GM18502 (cell line): ENCODE results near the gene TPCN2.
"Not testable (repeated sequence)": the region's sequence is repeated elsewhere in the genome, so short reads cannot be mapped to it uniquely, and the experiment has no call there.

Source experiments
- ATAC-seq: cut with Tn5 transposase; IDR thresholded peaks from one replicate; pipeline ENCODE4 v1.9.1; 2021; ENCODE audit warnings: mild to moderate bottlenecking; ENCODE audit not compliant: unreplicated experiment, poor library complexity

TPCN2 gene

GRCh38 chr11:69071956-69072355 is 23.2 kb downstream of the TPCN2 start:
- no peak for ATAC-seq

DNA sequence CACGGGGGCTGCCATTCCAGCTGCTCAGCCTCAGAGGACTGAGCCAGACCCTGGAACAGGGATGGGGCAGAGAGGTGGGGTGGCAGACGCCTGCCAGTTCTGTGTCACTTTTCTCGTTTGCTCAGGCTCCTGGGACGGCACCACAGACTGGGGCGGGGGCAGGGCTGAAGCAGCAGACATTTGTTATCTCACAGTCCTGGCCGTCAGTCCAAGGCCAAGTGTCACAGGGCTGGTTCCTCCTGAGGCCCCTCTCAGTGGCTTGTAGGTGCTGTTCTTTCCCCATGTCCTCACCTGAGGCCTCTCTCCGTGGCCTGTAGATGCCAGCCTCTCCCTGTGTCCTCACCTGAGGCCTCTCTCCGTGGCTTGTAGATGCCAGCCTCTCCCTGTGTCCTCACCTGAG is 24.7 kb downstream of the TPCN2 start:
- no peak for ATAC-seq

DNA sequence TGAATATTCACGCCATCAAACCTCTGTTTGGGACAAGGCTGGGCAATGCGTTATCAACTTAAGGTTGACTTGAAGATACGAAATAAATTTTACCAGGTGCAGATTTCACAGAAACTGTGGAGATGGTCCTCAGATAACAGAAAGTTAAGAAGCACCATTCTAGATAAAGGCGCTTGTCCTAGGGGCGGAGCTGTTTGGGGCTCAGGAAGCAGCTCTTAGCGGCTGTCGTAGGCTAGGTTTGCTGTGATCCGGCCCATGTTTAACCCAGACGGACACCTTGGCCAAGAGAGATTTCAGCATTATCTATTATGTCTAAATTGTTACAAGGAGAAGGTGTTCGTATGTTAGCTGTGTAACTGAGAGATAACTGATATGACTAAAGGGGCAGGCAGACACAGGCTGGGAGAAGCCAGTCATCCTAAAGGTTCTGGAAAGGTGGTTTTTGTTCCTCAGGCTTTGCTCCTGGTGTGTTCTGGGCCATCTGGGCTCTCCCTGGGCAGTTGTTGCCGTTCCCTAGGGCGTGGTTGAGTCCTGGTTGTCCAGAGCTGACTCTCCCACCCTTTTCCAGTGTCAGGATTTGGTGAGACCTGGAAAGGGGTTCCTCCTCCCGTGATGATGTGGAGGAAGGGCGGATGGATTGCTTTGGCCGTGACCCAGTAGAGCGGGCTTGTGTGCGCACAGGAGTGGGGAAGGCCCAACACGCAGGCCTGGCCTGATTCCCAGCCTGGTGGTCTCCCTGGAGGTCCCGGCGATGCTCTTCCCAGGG is 25.8 kb downstream of the TPCN2 start:
- ATAC-seq: no peak

DNA sequence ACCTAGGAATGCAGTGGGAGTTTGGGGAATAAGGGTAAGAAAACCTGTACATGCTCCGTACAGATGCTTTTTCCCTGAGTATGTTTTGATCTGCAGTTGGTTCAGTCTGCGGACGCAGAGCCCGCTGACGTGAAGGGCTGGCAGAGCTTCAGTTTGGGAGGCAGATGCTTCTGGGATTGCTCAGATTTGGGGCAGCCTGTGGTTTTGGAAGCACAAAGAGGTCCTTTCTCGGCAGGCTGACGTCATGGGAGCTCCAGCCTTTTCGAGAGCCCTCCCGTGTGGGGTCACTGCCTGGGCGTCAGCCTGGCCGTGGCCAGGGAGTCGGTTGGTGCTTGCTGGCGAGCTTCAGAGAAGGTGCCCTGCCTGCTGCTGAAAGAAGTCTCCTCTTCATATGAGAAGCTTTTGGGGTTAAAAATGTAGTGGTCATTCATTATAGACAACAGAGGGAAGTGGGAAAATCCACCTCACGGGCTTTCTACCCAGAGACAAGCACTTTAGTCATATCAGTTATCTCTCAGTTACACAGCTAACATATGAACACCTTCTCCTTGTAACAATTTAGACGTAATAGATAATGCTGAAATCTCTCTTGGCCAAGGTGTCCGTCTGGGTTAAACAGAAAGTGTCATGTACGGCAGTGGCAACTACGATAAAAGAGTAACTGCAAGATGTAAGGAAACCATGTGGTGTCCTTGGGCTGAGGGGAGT is 26.8 kb downstream of the TPCN2 start:
- ATAC-seq: no peak

DNA sequence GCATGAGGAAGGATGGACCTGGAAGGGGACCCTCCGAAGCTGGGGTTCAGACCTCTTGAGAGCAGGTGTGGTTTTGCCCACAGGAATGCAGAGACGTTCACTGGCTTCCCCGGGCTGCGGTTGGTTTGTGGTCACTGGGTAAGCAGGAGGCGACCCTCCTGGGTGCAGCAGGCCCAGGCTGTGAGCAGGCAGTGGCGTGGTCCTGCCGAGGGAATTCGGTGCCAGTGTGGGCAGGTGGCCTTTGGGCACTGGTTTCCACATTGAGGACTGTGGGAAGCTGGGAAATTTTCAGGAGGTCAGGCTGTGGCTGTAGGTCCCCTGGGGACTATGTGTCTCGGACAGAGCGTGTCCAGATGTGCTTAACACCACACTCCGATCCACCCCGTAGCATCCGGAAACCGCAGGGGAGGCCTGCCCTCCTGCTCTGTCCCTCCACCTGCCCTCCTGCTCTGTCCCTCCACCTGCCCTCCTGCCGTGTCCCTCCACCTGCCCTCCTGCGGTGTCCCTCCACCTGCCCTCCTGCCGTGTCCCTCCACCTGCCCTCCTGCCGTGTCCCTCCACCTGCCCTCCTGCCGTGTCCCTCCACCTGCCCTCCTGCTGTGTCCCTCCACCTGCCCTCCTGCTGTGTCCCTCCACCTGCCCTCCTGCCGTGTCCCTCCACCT is 27.5 kb downstream of the TPCN2 start:
- ATAC-seq: no peak

DNA sequence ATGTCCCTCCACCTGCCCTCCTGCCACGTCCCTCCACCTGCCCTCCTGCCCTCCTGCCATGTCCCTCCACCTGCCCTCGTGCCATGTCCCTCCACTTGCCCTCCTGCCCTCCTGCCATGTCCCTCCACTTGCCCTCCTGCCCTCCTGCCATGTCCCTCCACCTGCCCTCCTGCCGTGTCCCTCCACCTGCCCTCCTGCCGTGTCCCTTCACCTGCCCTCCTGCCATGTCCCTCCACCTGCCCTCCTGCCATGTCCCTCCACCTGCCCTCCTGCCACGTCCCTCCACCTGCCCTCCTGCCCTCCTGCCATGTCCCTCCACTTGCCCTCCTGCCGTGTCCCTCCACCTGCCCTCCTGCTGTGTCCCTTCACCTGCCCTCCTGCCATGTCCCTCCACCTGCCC is 28.2 kb downstream of the TPCN2 start:
- ATAC-seq: not testable (repeated sequence)

DNA sequence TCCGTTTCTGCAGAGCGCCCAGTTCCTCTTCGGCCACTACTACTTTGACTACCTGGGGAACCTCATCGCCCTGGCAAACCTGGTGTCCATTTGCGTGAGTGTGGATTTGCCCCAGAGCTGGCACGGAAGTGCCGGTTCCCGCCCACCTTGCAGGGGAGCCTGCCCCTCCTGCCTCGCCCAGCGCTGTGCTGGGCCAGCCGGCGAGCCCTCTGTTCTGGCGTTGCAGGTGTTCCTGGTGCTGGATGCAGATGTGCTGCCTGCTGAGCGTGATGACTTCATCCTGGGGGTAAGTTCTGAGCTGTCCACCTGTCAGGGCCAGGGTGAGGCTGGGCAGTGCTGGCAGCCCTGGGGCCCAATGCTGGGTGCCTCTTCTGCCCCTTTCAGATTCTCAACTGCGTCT is 29.8 kb downstream of the TPCN2 start:
- no peak for ATAC-seq

DNA sequence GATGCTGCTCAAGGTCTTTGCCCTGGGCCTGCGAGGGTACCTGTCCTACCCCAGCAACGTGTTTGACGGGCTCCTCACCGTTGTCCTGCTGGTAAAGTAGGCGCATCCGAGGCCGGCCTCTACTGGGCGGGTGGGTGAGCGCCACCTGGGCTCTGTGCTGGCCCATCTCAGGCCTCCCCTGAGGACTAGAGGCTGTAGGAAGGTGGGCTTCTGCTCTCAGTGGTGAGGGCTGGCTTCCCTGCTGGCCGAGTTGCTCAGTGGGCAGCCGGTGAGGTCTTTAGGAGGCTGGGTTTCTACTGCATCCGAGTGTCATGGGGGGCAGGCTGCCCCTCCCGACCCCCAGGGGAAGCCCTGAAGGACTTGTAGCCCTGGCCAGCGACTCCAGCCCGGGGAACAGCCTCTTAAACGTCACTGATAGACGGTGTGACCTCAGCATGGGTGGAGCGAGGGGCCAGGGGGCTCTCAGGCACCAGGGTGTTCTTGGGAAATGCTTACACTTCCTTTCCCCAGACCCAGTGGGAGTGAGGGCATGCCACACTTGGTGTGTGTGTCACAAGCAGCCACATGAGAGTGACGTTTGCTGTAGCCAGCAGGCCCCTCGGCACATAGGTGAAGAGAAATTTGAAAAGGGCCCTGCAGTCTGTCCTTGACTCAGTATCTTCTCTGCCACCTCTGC is 30.3 kb downstream of the TPCN2 start:
- no peak for ATAC-seq

GRCh38 chr11:69079661-69080256 is 31.0 kb downstream of the TPCN2 start:
- no peak for ATAC-seq

- no peak for ATAC-seq
Measured at GRCh38 chr11:69080257-69080995, 31.7 kb downstream of the TPCN2 start.

DNA sequence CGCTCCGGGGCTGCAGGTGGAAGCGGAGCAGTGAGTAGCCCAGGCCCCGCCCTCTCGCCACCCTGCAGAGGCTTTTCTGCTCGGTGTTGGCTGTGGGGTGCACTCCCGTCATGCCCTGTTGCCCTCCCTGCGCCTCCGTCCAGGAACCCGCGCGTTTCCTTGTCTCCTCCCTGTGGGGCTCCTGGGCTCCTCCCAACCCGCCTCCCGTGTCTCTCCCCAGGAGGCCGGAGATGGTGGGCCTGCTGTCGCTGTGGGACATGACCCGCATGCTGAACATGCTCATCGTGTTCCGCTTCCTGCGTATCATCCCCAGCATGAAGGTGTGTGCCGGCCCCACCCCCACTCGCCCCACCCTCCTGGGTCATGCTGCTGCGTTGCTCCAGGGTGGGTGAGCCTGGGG is 32.4 kb downstream of the TPCN2 start:
- ATAC-seq: no peak

GRCh38 chr11:69083531-69084247 is 35.0 kb downstream of the TPCN2 start:
- ATAC-seq: no peak

- no peak for ATAC-seq
Measured at GRCh38 chr11:69084371-69084770, 35.6 kb downstream of the TPCN2 start.

DNA sequence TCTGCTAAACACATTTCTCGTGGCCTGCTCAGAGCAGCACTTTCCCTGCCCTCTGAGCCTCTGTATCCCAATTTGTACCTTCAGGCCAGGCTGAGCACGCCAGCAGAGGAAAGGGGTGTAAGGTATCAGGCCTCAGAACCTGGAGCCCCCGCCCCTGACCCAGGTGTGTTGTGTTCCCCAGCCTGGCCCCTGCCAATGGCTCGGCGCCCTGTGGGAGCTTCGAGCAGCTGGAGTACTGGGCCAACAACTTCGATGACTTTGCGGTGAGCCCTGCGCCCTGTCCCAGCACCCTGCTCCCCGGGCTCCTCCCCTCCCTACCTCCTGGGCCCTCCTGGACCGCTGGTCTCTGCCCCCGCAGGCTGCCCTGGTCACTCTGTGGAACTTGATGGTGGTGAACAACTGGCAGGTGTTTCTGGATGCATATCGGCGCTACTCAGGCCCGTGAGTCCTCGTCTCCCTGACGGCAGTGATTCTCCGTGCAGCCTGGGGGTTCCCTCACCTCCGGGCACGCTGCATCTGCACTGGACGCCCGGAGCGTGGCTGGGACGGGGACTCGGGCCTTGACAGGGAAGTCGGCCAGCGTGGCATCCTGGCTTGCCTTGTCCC is 36.9 kb downstream of the TPCN2 start:
- no peak for ATAC-seq

DNA sequence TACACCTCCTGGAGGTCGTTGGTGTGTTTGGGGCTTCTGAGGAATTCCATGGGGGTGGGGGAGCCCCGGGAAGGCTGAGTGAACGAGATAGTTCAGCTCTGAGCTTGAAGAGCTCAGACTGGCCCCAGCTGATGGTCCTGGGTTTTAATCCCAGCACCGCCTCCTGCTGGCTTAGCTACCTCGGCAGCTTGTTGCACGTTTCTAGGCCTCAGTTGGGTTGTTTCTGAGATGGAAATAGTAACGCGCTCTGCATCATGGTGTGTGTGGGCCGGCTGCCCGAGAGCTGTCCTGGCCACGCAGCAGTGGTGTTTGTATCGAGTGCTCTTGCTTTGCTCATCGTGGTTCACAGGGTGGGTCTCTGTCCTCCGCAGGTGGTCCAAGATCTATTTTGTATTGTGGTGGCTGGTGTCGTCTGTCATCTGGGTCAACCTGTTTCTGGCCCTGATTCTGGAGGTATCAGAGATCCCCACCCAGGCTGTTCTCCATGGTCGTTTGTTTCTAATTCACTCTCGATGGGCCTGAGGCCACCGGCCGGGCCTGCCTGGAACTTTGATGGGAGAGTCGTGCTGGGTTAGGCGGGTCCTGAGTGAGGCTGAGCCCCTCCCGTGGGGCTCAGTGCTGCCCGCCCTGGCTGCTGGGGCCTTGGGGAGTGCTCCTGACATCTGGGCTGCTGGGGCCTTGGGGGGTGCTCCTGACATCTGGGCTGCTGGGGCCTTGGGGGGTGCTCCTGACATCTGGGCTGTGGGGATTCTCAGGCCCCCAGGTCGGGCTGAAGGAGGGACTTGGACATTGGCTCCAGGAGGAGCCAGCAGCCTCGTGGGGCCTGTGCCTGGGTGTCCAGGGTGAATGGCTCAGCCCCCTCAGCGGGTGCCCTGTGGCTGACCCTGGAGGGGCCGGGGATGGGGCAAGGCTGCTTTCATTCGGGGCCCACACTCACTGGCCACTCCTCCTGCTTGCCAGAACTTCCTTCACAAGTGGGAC is 37.7 kb downstream of the TPCN2 start:
- no peak for ATAC-seq

- ATAC-seq: no peak
Measured at GRCh38 chr11:69087133-69087524, 38.4 kb downstream of the TPCN2 start.

GRCh38 chr11:69087811-69088210 is 39.1 kb downstream of the TPCN2 start:
- ATAC-seq: no peak

DNA sequence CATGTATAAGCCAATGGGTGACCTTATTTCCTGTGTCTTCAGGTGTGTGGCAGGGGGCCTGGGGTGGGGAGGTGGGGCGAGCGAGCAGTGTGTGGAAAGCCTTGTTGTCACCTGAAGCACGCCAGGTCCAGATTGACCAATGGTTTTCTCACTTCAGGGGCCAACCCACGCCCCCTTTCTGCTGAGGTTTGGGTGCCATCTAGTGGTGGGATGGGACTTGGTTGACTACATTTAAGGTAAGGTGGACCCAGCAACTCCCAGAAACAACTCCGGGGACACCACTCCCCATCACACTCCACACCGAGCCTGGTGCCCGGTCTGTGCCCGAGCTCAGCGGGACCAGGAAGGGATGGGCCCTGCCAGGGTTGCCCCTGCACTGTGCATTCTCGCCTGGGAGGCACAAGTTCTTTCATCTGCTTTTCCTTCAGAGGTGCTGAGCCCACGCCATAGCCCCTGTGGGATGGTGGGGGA is 40.0 kb downstream of the TPCN2 start:
- ATAC-seq: no peak
